HEK293 (cell line): Measurements from ENCODE around the gene POU4F3.

Source experiments
- CTCF ChIA-PET: fragments of 350-600 bp; formaldehyde crosslinking; extraction: SDS; loops from one replicate; lab custom pipeline; 2021; ENCODE audit warnings: antibody characterized with exemption; lab: Yijun Ruan, JAX
- POLR2A ChIA-PET: fragments of 300-600 bp; formaldehyde crosslinking; extraction: SDS; loops from one replicate; lab custom pipeline; 2020; ENCODE audit warnings: antibody characterized with exemption, inconsistent platforms; lab: Yijun Ruan, JAX
- H3K27ac ChIP-seq: fragments of 200-500 bp; sonication (Bioruptor generic); 2 replicates; pipeline ENCODE4 v1.5.1; 2014; ENCODE audit warnings: low read depth, low read length, control low read depth, inconsistent platforms; ENCODE audit errors: extremely low read depth
- H3K36me3 ChIP-seq, 2 experiments: fragments of 200-500 bp in 1 of 2; sonication (Bioruptor generic) in 1 of 2; 1 replicate in 1 of 2; 2 replicates in 1 of 2; pipeline ENCODE4 v1.5.1; 2014 to 2017; ENCODE audit warnings: inconsistent platforms in 2 of 2, low read length in 2 of 2; ENCODE audit not compliant: control insufficient read depth in 2 of 2, insufficient read depth in 1 of 2
- H3K4me1 ChIP-seq: fragments of 200-500 bp; sonication (Bioruptor generic); 2 replicates; pipeline ENCODE4 v1.5.1; 2014; ENCODE audit warnings: mild to moderate bottlenecking, low read length, inconsistent platforms; ENCODE audit not compliant: control insufficient read depth, insufficient read depth
- H3K4me3 ChIP-seq: 2 replicates; pipeline ENCODE4 v1.5.1; 2011; ENCODE audit warnings: low read depth, mild to moderate bottlenecking, control low read depth, low read length, moderate library complexity
- H3K9me3 ChIP-seq: fragments of 200-500 bp; sonication (Bioruptor generic); 2 replicates; pipeline ENCODE4 v1.5.1; 2014; ENCODE audit warnings: low read depth, low read length, inconsistent platforms; ENCODE audit not compliant: control insufficient read depth, insufficient read depth
- KLF10 ChIP-seq: fragments of 450-650 bp; IDR thresholded peaks from 2 replicates; pipeline ENCODE4 v1.5.1; 2018; ENCODE audit warnings: missing biosample characterization, mild to moderate bottlenecking, missing genetic modification characterization
- MYNN ChIP-seq: fragments of 450-650 bp; formaldehyde crosslinking; IDR thresholded peaks from 2 replicates; pipeline ENCODE4 v1.5.1; 2016; ENCODE audit warnings: missing biosample characterization, missing genetic modification characterization, borderline replicate concordance
- OVOL3 ChIP-seq: fragments of 450-650 bp; formaldehyde crosslinking; IDR thresholded peaks from 2 replicates; pipeline ENCODE4 v1.5.1; 2016; ENCODE audit warnings: missing biosample characterization, missing genetic modification characterization
- PRDM1 ChIP-seq: fragments of 450-650 bp; formaldehyde crosslinking; IDR thresholded peaks from 2 replicates; pipeline ENCODE4; 2016; ENCODE audit warnings: missing biosample characterization, missing genetic modification characterization
- RBAK ChIP-seq: fragments of 450-650 bp; formaldehyde crosslinking; IDR thresholded peaks from 2 replicates; pipeline ENCODE4 v1.5.1; 2016; ENCODE audit warnings: missing biosample characterization, missing genetic modification characterization
- YY2 ChIP-seq: fragments of 450-650 bp; formaldehyde crosslinking; IDR thresholded peaks from 2 replicates; pipeline ENCODE4 v1.5.1; 2016; ENCODE audit warnings: missing biosample characterization, missing genetic modification characterization
- ZFP3 ChIP-seq: fragments of 450-650 bp; formaldehyde crosslinking; IDR thresholded peaks from 2 replicates; pipeline ENCODE4 v1.5.1; 2016; ENCODE audit warnings: low read depth, missing biosample characterization, missing genetic modification characterization
- ZNF174 ChIP-seq: fragments of 450-650 bp; formaldehyde crosslinking; IDR thresholded peaks from 2 replicates; pipeline ENCODE4 v1.5.0; 2017; ENCODE audit warnings: missing biosample characterization, mild to moderate bottlenecking, missing genetic modification characterization
- ZNF292 ChIP-seq: fragments of 450-650 bp; formaldehyde crosslinking; IDR thresholded peaks from 2 replicates; pipeline ENCODE4 v1.5.1; 2016; ENCODE audit warnings: low read depth, missing biosample characterization, missing genetic modification characterization, borderline replicate concordance
- ZNF311 ChIP-seq: fragments of 450-650 bp; formaldehyde crosslinking; IDR thresholded peaks from 2 replicates; pipeline ENCODE4 v1.5.1; 2017; ENCODE audit warnings: missing biosample characterization, missing genetic modification characterization, borderline replicate concordance
- ZNF366 ChIP-seq: fragments of 450-650 bp; formaldehyde crosslinking; conservative IDR thresholded peaks from 2 replicates; pipeline ENCODE4 v1.5.1; 2016; ENCODE audit warnings: missing biosample characterization, missing genetic modification characterization
- ZNF37A ChIP-seq: fragments of 450-650 bp; IDR thresholded peaks from 2 replicates; pipeline ENCODE4 v1.5.1; 2018; ENCODE audit warnings: missing biosample characterization, missing genetic modification characterization
- ZNF426 ChIP-seq: fragments of 450-650 bp; formaldehyde crosslinking; IDR thresholded peaks from 2 replicates; pipeline ENCODE4 v1.5.1; 2017; ENCODE audit warnings: missing biosample characterization, missing genetic modification characterization, mild to moderate bottlenecking, inconsistent platforms, moderate library complexity
- ZNF433 ChIP-seq: fragments of 450-650 bp; formaldehyde crosslinking; IDR thresholded peaks from 2 replicates; pipeline ENCODE4 v1.5.1; 2016; ENCODE audit warnings: missing biosample characterization, missing genetic modification characterization, low read depth
- ZNF530 ChIP-seq: fragments of 450-650 bp; formaldehyde crosslinking; IDR thresholded peaks from 2 replicates; pipeline ENCODE4 v1.5.1; 2016; ENCODE audit warnings: low read depth, missing biosample characterization, missing genetic modification characterization
- TF ChIP-seq, protein P1 (sequence below): fragments of 450-650 bp; formaldehyde crosslinking; IDR thresholded peaks from 2 replicates; pipeline ENCODE4 v1.5.1; 2016; ENCODE audit warnings: missing biosample characterization, missing genetic modification characterization
- TF ChIP-seq, protein P2 (sequence below): fragments of 450-650 bp; formaldehyde crosslinking; IDR thresholded peaks from 2 replicates; pipeline ENCODE4 v1.5.0; 2017; ENCODE audit warnings: missing biosample characterization, missing genetic modification characterization, borderline replicate concordance
- TF ChIP-seq, protein P3 (sequence below): fragments of 450-650 bp; formaldehyde crosslinking; IDR thresholded peaks from 2 replicates; pipeline ENCODE4 v1.5.1; 2016; ENCODE audit warnings: missing biosample characterization, missing genetic modification characterization
- TF ChIP-seq, protein P4 (sequence below): fragments of 450-650 bp; IDR thresholded peaks from 2 replicates; pipeline ENCODE4 v1.5.1; 2018; ENCODE audit warnings: missing biosample characterization, mild to moderate bottlenecking, missing genetic modification characterization

The POU4F3 gene

DNA sequence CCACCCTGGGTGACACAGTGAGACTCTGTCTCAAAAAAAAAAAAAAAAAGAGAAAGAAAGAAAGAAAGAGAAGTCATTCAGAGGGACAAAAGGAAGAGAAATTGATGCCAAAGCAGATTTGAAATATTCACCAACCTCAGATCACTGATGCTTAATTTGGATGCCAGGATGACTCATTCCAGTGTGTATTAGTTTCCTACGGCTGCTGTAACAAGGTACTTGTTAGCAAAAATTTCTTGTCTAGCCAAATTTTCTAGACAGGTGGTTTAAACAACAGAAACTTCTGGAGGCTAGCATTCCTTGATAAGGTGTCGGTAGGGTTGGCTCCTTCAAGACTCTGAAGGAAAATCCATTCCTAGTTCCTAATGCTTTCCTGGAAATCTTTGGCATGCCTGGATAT lies 42.1 kb downstream of the POU4F3 start:
- no peak overlapping the region for H3K4me3 ChIP-seq
- no peaks in the 10 kb centered on the region for H3K36me3 ChIP-seq
- no peaks in the 10 kb centered on the region for H3K4me1 ChIP-seq
- no peaks in the 10 kb centered on the region for H3K9me3 ChIP-seq
- TF ChIP-seq ZNF433 (tag by site-specific recombination) (no peak), ZNF530 (no peak), YY2 (tag by site-specific recombination) (no peak), ZNF292 (tag by site-specific recombination) (no peak), ZNF37A (no peak), PRDM1 (tag by site-specific recombination) (no peak), ZNF311 (no peak), MYNN (no peak), RBAK (no peak), ZNF426 (no peak), ZNF366 (tag by site-specific recombination) (no peak), KLF10 (no peak), ZFP3 (tag by site-specific recombination) (no peak)
- TF ChIP-seq, protein P1, sequence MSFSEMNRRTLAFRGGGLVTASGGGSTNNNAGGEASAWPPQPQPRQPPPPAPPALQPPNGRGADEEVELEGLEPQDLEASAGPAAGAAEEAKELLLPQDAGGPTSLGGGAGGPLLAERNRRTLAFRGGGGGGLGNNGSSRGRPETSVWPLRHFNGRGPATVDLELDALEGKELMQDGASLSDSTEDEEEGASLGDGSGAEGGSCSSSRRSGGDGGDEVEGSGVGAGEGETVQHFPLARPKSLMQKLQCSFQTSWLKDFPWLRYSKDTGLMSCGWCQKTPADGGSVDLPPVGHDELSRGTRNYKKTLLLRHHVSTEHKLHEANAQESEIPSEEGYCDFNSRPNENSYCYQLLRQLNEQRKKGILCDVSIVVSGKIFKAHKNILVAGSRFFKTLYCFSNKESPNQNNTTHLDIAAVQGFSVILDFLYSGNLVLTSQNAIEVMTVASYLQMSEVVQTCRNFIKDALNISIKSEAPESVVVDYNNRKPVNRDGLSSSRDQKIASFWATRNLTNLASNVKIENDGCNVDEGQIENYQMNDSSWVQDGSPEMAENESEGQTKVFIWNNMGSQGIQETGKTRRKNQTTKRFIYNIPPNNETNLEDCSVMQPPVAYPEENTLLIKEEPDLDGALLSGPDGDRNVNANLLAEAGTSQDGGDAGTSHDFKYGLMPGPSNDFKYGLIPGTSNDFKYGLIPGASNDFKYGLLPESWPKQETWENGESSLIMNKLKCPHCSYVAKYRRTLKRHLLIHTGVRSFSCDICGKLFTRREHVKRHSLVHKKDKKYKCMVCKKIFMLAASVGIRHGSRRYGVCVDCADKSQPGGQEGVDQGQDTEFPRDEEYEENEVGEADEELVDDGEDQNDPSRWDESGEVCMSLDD (tag by site-specific recombination) = no peak
- TF ChIP-seq, protein P2, sequence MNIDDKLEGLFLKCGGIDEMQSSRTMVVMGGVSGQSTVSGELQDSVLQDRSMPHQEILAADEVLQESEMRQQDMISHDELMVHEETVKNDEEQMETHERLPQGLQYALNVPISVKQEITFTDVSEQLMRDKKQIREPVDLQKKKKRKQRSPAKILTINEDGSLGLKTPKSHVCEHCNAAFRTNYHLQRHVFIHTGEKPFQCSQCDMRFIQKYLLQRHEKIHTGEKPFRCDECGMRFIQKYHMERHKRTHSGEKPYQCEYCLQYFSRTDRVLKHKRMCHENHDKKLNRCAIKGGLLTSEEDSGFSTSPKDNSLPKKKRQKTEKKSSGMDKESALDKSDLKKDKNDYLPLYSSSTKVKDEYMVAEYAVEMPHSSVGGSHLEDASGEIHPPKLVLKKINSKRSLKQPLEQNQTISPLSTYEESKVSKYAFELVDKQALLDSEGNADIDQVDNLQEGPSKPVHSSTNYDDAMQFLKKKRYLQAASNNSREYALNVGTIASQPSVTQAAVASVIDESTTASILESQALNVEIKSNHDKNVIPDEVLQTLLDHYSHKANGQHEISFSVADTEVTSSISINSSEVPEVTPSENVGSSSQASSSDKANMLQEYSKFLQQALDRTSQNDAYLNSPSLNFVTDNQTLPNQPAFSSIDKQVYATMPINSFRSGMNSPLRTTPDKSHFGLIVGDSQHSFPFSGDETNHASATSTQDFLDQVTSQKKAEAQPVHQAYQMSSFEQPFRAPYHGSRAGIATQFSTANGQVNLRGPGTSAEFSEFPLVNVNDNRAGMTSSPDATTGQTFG (tag by site-specific recombination) = no peak
- TF ChIP-seq, protein P3, sequence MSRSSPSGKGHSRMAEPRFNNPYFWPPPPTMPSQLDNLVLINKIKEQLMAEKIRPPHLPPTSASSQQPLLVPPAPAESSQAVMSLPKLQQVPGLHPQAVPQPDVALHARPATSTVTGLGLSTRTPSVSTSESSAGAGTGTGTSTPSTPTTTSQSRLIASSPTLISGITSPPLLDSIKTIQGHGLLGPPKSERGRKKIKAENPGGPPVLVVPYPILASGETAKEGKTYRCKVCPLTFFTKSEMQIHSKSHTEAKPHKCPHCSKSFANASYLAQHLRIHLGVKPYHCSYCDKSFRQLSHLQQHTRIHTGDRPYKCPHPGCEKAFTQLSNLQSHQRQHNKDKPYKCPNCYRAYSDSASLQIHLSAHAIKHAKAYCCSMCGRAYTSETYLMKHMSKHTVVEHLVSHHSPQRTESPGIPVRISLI (tag by site-specific recombination) = no peak
- TF ChIP-seq, protein P4, sequence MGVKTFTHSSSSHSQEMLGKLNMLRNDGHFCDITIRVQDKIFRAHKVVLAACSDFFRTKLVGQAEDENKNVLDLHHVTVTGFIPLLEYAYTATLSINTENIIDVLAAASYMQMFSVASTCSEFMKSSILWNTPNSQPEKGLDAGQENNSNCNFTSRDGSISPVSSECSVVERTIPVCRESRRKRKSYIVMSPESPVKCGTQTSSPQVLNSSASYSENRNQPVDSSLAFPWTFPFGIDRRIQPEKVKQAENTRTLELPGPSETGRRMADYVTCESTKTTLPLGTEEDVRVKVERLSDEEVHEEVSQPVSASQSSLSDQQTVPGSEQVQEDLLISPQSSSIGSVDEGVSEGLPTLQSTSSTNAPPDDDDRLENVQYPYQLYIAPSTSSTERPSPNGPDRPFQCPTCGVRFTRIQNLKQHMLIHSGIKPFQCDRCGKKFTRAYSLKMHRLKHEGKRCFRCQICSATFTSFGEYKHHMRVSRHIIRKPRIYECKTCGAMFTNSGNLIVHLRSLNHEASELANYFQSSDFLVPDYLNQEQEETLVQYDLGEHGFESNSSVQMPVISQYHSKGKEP (tag by site-specific recombination) = no peak
- ChIA-PET POLR2A (no interaction called here), CTCF (no interaction called here)
- H3K27ac ChIP-seq = no peak overlapping the region

DNA sequence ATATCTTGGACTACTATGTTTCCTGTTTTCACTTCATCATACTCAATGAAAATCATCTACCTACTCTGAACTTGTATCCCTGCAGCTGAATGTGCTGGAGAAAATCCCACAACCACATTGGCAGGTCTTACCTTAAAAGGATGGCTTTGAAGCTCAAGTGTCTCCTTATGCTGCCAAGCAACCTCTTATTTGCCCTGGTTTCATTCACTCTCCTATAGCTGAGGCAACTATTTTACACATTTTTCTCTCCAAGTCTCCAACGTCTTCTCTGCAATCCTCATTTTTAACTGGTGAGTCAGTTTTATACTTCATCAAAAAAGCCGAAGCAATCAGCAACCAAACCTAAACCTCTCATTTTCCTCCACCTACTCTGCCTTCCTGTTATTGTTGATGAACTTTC lies 49.7 kb downstream of the POU4F3 start:
- Histone ChIP-seq H3K27ac (no peak overlapping the region), H3K9me3 (no peaks in the 10 kb centered on the region), H3K4me1 (no peaks in the 10 kb centered on the region)
- CTCF ChIA-PET = interaction anchor here (0.6 to 0.7 kb wide), 2 partner anchors 38 to 89 kb away, joined by 3 to 4 read pairs; no protein-coding TSS in a partner anchor
- POLR2A ChIA-PET = no interaction called here
- TF ChIP-seq ZNF174 (no peak), OVOL3 (tag by site-specific recombination) (no peak)
- TF ChIP-seq, all 188 proteins: peak for 0
- H3K36me3 ChIP-seq = no peaks in the 10 kb centered on the region
- no peak overlapping the region for H3K4me3 ChIP-seq
